Aorta (tissue), 5 donors: ENCODE measurements around the gene PPM1E. TPM values are rescaled to one million over a fixed set of nuclear protein-coding genes. Genes with fewer than 3 reads are reported as not detected.
A peak's percentile ranks its signal among the peaks of the same experiment; 100 is the strongest.

Source experiments
- ATAC-seq: fragments of 200-7000 bp; cut with Tn5 transposase; one replicate; pipeline ENCODE4 v1.9.1; 2022; ENCODE audit warnings: moderate library complexity; ENCODE audit not compliant: low FRiP score
- DNase-seq, 2 donors: peaks; one replicate each; pipeline ENCODE4 v3.0.0-alpha.2; 2020
- H3K27ac ChIP-seq, 2 donors: one replicate each; pipeline ENCODE4 v1.5.1; 2013; ENCODE audit warnings: low read length in 2 of 2, mild to moderate bottlenecking in 2 of 2, moderate library complexity in 2 of 2, control low read depth in 1 of 2, inconsistent platforms in 1 of 2, low read depth in 1 of 2
- H3K27me3 ChIP-seq, 2 donors: one replicate each; pipeline ENCODE4 v1.6.1; 2013; ENCODE audit warnings: control low read depth in 1 of 2, low read length in 1 of 2, mild to moderate bottlenecking in 1 of 2, moderate library complexity in 1 of 2; ENCODE audit not compliant: insufficient read depth in 2 of 2, control insufficient read depth in 1 of 2
- H3K36me3 ChIP-seq, 2 donors: one replicate each; pipeline ENCODE4 v1.6.1; 2013; ENCODE audit warnings: control low read depth in 1 of 2, low read length in 1 of 2, mild to moderate bottlenecking in 1 of 2; ENCODE audit not compliant: insufficient read depth in 2 of 2, control insufficient read depth in 1 of 2
- H3K4me1 ChIP-seq, 2 donors: one replicate each; pipeline ENCODE4 v1.6.1; 2013; ENCODE audit warnings: low read length in 2 of 2, control low read depth in 1 of 2, mild to moderate bottlenecking in 1 of 2, moderate library complexity in 1 of 2; ENCODE audit not compliant: insufficient read depth in 2 of 2, control insufficient read depth in 1 of 2
- H3K4me3 ChIP-seq, 2 donors: one replicate each; pipeline ENCODE4 v1.5.1; 2013; ENCODE audit warnings: low read length in 2 of 2, control low read depth in 1 of 2, mild to moderate bottlenecking in 1 of 2
- H3K9me3 ChIP-seq: one replicate; pipeline ENCODE4 v1.6.1; 2013; ENCODE audit warnings: mild to moderate bottlenecking, low read length; ENCODE audit not compliant: control insufficient read depth
- WGBS, 2 donors: extraction: QIAGEN DNeasy Blood & Tissue Kit; methylation state at CpG; one replicate each; pipeline ENCODE4 v1.1.7; 2013; 5-methylcytosine and 5-hydroxymethylcytosine counted together
- intact Hi-C, 2 donors: fragments of 100-400 bp; cut with DNase I; formaldehyde crosslinking; loops; one replicate each; pipeline versions ENCODE4 v1.14.2 to v1.15.0; 2022
- polyA plus RNA-seq, 2 donors: library from polyadenylated mRNA; stranded (reverse); fragments of 200-250 nt; gene quantifications; one replicate each; pipeline ENCODE4 v1.2.3, GENCODE V29; 2013
- total RNA-seq, 2 donors: library from RNA; stranded (reverse); fragmentation: NEBNext Ultra II Directional; extraction: Animal tissue kit (Norgen Biotek cat#: 25700); gene quantifications; one replicate each; pipeline ENCODE4 v1.2.1, GENCODE V29; 2021
- donor health status: healthy with polysubstance abuse.
- donor health status: Bipolar disorder and iron deficiency.
- donor health status: DM: no; HTN: no; CAD: no.
- donor health status: DM: no; HTN: no; CAD: no.
- donor health status: DM: yes; HTN: yes; CAD: no.

PPM1E gene
- total and polyA plus RNA-seq, 4 donors = 0.06 to 0.21 TPM; not detected in 2

DNA sequence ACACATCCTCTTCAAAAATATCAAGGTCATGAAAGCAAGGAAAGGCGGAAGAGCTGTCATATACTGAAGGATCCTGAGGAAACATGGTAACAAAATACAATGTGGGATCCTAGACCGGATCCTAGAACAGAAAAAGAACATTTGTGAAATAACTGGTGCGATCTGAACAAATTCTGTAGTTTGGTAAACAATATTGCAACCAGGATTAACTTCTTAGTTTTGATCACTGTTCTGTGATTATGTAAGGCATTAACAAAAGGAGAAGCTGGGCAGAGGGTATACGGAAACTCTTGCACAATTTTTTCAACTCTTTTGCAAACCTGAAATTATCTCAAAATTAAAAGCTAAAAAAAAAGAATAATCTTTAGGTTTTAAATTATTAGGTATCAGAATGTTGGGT is 241.3 kb downstream of the PPM1E start:
- Histone ChIP-seq H3K27ac (no peak overlapping the region), H3K4me3 (no peak overlapping the region), H3K9me3 (no peaks in the 10 kb centered on the region), H3K4me1 (no peaks in the 10 kb centered on the region), H3K36me3 (peaks cover 0 to 1% of the 10 kb centered on the region in 2 donors), H3K27me3 (no peaks in the 10 kb centered on the region)
- no peak for ATAC-seq
- intact Hi-C loops = no loop called here
- WGBS, 2 donors = 87 to 88% methylated on average over 4 of the region's 4 CpGs
- no peak for DNase-seq

DNA sequence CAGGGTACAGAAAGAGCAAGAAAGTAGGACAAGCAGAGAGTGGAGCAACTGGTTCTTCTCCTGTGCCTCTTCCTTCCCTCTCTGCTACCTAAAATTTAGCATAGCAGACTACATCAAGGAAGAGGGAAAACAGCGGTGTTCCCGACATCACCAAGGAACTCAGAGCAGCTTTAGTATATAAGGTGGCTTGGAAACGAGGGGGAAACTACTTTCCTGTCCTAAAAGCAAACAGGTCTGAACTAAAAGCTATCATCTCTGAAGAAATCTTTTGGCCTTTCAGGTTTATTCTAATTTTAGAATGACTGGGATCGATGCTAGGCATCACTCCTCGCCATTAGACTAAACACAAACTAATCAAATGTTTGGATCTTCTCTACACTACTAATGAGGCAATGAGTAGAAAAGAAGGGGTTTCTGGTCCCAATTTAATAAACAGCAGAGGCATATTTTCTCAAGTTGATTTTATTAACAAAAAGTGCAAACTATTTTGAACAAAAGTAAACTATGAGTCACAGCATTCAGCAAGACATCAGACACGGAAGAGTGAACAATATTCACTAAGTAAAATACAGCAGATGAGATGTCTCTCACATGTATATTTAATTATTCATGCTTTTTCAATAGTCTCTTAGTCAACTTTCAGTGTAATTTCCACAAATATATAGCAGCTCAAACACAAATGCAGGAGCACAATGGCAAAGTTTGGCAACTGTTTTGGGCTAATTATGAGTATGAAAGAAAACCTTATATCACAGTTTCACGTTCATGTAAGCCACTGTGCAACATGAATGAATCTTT is 242.3 kb downstream of the PPM1E start:
- no peak for DNase-seq
- no peaks in the 10 kb centered on the region for H3K4me1 ChIP-seq
- WGBS, 2 donors = 65 to 70% methylated on average over 7 of the region's 7 CpGs
- no peak for ATAC-seq
- H3K9me3 ChIP-seq = no peaks in the 10 kb centered on the region
- no peak overlapping the region for H3K4me3 ChIP-seq
- peak overlapping the region in 1 of 2 donors; percentile 14 for H3K27ac ChIP-seq
- H3K36me3 ChIP-seq = peaks cover 0 to 1% of the 10 kb centered on the region in 2 donors
- H3K27me3 ChIP-seq = no peaks in the 10 kb centered on the region
- intact Hi-C loops = no loop called here

DNA sequence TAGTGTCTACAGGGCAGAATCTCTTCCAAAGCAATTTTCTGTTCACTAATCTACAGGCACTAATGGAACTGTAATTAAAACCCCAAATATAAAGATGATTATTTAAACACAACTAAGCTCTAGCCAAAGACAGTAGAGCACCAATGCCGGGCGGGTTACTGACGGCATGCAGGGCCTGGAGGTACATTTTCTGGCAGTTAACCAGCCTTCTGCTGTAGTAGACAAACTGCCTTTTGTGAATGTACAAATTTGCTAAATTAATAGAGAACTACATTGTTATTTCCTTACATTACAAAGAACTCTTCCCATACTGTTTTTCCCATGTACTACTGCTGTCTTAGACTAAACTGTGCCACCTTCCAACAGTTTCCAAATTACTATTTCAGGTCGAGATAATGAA is 243.2 kb downstream of the PPM1E start:
- Histone ChIP-seq H3K4me1 (no peaks in the 10 kb centered on the region), H3K27me3 (no peaks in the 10 kb centered on the region), H3K9me3 (no peaks in the 10 kb centered on the region), H3K36me3 (peaks cover 0 to 1% of the 10 kb centered on the region in 2 donors), H3K4me3 (no peak overlapping the region), H3K27ac (no peak overlapping the region)
- ATAC-seq (no peak), DNase-seq (no peak)
- 85 to 89% methylated on average over 4 of the region's 4 CpGs for WGBS, 2 donors
- intact Hi-C loops = no loop called here

DNA sequence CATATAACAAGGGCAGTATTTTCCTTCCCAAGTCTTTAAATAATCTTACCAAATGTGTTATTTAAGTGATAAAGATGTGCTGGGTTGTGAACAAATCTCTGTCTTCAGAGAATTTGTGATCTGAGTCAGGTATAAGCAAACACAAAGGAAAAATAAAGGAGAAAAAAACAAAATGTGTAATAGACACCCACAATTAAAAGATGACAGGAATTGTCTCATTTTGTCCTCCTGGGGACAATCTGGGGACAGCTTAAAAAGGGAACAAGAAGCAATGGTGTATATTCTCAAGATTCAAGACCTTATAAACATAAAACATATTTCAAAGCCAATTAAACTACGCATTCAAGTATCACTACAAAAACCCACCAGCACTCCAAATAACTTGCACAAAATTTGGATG is 243.8 kb downstream of the PPM1E start:
- H3K9me3 ChIP-seq = no peaks in the 10 kb centered on the region
- whole genome bisulfite sequencing, 2 donors = 95% methylated on average over 1 of the region's 1 CpG
- peaks cover 0 to 1% of the 10 kb centered on the region in 2 donors for H3K36me3 ChIP-seq

DNA sequence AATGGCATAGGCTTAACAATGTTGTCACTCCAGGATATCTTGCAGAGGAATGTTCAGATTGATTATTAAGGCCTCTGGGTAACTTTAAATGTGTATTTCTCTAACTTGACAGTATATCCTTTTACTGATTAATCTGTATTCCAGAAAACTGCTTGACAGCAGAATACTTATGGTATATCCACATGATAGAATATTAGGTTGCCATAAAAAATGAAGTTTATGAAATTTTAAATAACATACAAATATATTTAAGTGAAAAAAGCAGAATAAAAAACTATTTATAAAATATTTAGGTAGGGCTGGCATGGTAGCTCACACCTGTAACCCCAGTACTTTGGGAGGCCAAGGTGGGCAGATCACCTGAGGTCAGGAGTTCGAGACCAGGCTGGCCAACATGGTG is 244.4 kb downstream of the PPM1E start:
- 99 to 100% methylated on average over 1 of the region's 1 CpG for WGBS, 2 donors
- H3K27ac ChIP-seq = no peak overlapping the region
- H3K36me3 ChIP-seq = peaks cover 0 to 1% of the 10 kb centered on the region in 2 donors
- no peaks in the 10 kb centered on the region for H3K9me3 ChIP-seq
- DNase-seq = no peak
- H3K4me3 ChIP-seq = no peak overlapping the region
- ATAC-seq = no peak
- H3K4me1 ChIP-seq = no peaks in the 10 kb centered on the region
- no peaks in the 10 kb centered on the region for H3K27me3 ChIP-seq
- intact Hi-C loops = loop anchor here (5.0 to 10.0 kb wide), 3 partner anchors 288 to 483 kb away; no protein-coding TSS in a partner anchor

More for the DNA sequence above, 243.8 kb downstream of the PPM1E start:
- Histone ChIP-seq H3K4me3 (no peak overlapping the region), H3K27me3 (no peaks in the 10 kb centered on the region), H3K27ac (no peak overlapping the region), H3K4me1 (no peaks in the 10 kb centered on the region)
- no peak for DNase-seq
- no peak for ATAC-seq
- intact Hi-C loops = no loop called here

DNA sequence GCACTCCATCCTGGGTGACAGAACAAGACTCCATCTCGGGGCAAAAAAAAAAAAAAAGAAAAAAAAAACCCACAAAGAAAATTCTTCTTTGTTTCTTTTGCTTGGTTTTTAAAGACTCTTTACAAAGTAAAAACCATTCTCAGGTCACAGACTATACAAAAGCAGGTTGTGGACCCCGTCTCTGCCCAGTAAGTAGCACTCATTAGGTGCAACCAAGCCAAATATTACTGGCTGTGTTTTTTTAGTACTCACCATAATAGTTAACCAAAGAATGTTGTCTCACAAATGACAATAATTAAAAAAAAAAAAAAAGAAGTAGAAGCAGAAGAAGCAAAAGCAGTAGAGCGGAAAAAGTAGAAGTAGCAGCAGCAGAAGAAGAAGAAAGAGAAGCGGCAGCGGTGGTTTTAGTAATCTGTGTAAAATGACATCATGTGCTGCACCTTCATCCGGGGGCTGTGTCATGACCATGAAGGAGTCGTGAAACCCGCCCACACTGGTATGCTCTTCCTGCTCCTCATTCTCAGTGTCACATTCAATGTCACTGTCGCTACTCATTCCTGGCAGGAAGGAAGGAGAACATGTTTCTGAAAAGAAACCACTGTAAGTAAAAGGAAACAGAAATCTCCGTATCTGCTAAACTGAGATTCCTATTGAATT is 245.6 kb downstream of the PPM1E start:
- intact Hi-C loops = loop anchor here (5.0 to 10.0 kb wide), 3 partner anchors 289 to 484 kb away; no protein-coding TSS in a partner anchor

DNA sequence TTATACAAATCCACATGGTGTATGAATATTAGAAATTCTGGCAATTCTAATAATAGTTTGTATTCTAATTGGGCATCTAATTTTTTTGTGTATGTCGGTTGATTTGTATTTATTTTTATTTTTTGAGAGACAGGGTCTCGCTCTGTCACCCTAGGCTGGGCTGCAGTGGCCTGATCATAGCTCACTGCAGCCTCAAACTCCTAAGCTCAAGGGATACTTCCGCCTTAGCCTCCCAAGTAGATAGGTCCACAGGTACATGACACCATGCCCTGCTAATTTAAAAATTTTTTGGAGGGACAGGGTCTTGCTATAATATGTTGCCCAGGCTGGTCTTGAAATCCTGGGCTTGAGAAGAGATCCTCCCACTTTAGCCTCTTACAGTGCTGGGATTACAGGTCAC is 246.5 kb downstream of the PPM1E start:
- Histone ChIP-seq H3K36me3 (peaks cover 0 to 1% of the 10 kb centered on the region in 2 donors), H3K4me3 (no peak overlapping the region), H3K27me3 (no peaks in the 10 kb centered on the region), H3K4me1 (no peaks in the 10 kb centered on the region), H3K27ac (no peak overlapping the region), H3K9me3 (no peaks in the 10 kb centered on the region)
- 89 to 90% methylated on average over 3 of the region's 3 CpGs for WGBS, 2 donors
- intact Hi-C loops = loop anchor here (5.0 to 10.0 kb wide), 3 partner anchors 290 to 485 kb away; no protein-coding TSS in a partner anchor
- ATAC-seq (no peak), DNase-seq (no peak)

More for the DNA sequence above, 245.6 kb downstream of the PPM1E start:
- DNase-seq (peak in 1 of 2 donors; percentile 57), ATAC-seq (no peak)
- Histone ChIP-seq H3K4me3 (no peak overlapping the region), H3K27me3 (no peaks in the 10 kb centered on the region), H3K4me1 (no peaks in the 10 kb centered on the region), H3K27ac (no peak overlapping the region), H3K36me3 (peaks cover 0 to 1% of the 10 kb centered on the region in 2 donors), H3K9me3 (no peaks in the 10 kb centered on the region)
- WGBS, 2 donors = 43 to 52% methylated on average over 10 of the region's 10 CpGs

DNA sequence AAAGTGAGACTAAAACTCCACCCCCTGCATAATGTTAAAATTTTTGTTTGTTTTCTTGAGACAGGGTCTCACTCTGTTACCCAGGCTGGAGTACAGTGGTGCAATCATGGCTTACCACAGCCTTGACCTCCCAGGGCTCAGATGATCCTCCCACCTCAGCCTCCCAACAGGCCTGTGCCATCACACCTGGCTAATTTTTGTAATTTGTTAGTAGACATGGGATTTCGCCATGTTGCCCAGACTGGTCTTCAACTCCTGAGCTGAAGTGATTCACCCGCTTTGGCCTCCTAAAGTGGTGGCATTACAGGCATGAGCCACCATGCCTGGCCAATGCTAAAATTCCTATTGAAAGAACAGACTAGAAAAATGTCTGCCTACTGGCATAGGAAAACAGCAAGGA is 247.2 kb downstream of the PPM1E start:
- 97 to 100% methylated on average over 2 of the region's 2 CpGs for WGBS, 2 donors
- no peak for ATAC-seq
- intact Hi-C loops = loop anchor here (5.0 to 10.0 kb wide), 3 partner anchors 291 to 486 kb away; no protein-coding TSS in a partner anchor
- Histone ChIP-seq H3K9me3 (no peaks in the 10 kb centered on the region), H3K4me1 (no peaks in the 10 kb centered on the region), H3K36me3 (peaks cover 0 to 1% of the 10 kb centered on the region in 2 donors), H3K27me3 (no peaks in the 10 kb centered on the region), H3K27ac (no peak overlapping the region), H3K4me3 (no peak overlapping the region)
- no peak for DNase-seq
